ENCODE results near the gene PRPF40A.

DNA sequence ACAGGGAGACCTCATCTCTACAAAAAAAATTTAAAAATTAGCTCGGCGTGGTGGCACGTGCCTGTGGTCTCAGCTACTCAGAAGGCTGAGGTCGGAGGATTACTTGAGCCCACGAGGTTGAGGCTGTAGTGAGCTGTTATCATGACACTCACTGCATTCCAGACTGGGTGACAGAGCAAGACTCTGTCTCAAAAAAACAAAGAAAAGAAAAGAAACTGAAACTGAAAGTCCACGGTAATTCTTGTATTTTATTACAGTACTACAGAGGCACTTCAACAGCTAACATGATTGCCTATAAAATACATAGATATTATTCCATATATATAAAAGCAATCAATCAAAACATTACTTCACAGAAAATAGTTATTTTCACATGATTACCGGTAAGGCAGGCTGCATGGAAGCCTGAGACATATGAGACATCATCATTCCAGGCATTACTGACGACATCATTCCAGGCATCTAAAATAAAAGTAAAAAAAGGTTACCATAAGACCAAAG is 23.1 kb downstream of the PRPF40A start:
- no peak for TF ChIP-seq EZH2 (IDR thresholded peaks at IDR 0.05; ENCODE audit: borderline replicate concordance, low read length)
- TF ChIP-seq, protein P1, sequence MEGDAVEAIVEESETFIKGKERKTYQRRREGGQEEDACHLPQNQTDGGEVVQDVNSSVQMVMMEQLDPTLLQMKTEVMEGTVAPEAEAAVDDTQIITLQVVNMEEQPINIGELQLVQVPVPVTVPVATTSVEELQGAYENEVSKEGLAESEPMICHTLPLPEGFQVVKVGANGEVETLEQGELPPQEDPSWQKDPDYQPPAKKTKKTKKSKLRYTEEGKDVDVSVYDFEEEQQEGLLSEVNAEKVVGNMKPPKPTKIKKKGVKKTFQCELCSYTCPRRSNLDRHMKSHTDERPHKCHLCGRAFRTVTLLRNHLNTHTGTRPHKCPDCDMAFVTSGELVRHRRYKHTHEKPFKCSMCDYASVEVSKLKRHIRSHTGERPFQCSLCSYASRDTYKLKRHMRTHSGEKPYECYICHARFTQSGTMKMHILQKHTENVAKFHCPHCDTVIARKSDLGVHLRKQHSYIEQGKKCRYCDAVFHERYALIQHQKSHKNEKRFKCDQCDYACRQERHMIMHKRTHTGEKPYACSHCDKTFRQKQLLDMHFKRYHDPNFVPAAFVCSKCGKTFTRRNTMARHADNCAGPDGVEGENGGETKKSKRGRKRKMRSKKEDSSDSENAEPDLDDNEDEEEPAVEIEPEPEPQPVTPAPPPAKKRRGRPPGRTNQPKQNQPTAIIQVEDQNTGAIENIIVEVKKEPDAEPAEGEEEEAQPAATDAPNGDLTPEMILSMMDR (conservative IDR thresholded peaks at IDR 0.05 in 1 of 2, IDR thresholded peaks at IDR 0.05 in 1 of 2; ENCODE audit: extremely low read depth in 1 of 2, insufficient read depth in 1 of 2, low read depth in 1 of 2, low read length in 2 of 2), result no peak
